ENCODE results near the gene ADAMTS20.

DNA sequence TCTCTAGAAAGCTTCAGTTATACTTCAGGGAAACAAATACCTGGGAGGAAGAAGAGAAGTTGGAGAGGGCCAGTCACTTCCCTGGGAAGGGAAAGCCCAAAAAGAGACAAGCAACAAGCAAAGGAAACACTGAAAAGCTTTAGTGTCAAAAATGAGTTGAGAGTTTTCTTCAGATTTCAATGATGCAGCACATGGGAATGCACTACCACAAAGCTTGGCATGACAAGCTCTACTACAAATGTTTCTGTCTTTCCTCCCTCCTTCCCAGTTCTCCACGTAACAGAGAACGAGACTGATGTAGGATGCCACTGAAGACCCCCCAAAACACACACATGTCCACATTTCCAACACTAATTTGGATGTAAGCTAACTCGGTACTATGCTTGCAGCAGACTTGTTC, 26.8 kb upstream of the ADAMTS20 start:
- TF ChIP-seq, protein P1, sequence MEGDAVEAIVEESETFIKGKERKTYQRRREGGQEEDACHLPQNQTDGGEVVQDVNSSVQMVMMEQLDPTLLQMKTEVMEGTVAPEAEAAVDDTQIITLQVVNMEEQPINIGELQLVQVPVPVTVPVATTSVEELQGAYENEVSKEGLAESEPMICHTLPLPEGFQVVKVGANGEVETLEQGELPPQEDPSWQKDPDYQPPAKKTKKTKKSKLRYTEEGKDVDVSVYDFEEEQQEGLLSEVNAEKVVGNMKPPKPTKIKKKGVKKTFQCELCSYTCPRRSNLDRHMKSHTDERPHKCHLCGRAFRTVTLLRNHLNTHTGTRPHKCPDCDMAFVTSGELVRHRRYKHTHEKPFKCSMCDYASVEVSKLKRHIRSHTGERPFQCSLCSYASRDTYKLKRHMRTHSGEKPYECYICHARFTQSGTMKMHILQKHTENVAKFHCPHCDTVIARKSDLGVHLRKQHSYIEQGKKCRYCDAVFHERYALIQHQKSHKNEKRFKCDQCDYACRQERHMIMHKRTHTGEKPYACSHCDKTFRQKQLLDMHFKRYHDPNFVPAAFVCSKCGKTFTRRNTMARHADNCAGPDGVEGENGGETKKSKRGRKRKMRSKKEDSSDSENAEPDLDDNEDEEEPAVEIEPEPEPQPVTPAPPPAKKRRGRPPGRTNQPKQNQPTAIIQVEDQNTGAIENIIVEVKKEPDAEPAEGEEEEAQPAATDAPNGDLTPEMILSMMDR (IDR thresholded peaks at IDR 0.05; ENCODE audit: low read depth, low read length), result no peak
- TF ChIP-seq EZH2phosphoT487 (IDR thresholded peaks at IDR 0.05; ENCODE audit: low read depth), result no peak

Data from OCI-LY3 (cell line).